ENCODE data around the gene MAPK1. TPM values are rescaled to one million over a fixed set of nuclear protein-coding genes. Genes with fewer than 3 reads are reported as not detected.

Gene MAPK1
- total and polyA plus RNA-seq, 9 of the 15 experiments (the other 6 are each of a cell fraction or from before 2014, with no cell fraction given), result 46.3 to 575 (median 283) TPM

DNA sequence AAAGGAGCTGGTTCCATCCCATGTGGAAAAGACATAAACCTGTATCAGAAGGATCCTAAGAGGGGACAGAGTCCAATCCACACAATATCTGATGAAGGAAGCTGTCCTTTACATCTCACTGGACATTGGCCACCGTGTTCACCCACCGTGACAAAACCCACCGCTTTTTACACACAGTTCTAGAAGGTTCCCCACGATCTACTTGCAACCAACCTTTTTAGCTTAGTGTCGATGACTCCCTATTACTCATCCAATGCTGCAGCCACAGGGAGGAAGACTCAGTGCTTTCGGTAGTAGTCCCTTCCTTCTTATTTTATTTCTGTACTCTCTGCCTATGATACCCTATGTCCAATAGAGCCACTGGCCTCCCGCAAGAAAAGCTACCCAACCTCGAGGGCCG, 65.4 kb downstream of the MAPK1 start (continued):
- TF ChIP-seq, protein P1, sequence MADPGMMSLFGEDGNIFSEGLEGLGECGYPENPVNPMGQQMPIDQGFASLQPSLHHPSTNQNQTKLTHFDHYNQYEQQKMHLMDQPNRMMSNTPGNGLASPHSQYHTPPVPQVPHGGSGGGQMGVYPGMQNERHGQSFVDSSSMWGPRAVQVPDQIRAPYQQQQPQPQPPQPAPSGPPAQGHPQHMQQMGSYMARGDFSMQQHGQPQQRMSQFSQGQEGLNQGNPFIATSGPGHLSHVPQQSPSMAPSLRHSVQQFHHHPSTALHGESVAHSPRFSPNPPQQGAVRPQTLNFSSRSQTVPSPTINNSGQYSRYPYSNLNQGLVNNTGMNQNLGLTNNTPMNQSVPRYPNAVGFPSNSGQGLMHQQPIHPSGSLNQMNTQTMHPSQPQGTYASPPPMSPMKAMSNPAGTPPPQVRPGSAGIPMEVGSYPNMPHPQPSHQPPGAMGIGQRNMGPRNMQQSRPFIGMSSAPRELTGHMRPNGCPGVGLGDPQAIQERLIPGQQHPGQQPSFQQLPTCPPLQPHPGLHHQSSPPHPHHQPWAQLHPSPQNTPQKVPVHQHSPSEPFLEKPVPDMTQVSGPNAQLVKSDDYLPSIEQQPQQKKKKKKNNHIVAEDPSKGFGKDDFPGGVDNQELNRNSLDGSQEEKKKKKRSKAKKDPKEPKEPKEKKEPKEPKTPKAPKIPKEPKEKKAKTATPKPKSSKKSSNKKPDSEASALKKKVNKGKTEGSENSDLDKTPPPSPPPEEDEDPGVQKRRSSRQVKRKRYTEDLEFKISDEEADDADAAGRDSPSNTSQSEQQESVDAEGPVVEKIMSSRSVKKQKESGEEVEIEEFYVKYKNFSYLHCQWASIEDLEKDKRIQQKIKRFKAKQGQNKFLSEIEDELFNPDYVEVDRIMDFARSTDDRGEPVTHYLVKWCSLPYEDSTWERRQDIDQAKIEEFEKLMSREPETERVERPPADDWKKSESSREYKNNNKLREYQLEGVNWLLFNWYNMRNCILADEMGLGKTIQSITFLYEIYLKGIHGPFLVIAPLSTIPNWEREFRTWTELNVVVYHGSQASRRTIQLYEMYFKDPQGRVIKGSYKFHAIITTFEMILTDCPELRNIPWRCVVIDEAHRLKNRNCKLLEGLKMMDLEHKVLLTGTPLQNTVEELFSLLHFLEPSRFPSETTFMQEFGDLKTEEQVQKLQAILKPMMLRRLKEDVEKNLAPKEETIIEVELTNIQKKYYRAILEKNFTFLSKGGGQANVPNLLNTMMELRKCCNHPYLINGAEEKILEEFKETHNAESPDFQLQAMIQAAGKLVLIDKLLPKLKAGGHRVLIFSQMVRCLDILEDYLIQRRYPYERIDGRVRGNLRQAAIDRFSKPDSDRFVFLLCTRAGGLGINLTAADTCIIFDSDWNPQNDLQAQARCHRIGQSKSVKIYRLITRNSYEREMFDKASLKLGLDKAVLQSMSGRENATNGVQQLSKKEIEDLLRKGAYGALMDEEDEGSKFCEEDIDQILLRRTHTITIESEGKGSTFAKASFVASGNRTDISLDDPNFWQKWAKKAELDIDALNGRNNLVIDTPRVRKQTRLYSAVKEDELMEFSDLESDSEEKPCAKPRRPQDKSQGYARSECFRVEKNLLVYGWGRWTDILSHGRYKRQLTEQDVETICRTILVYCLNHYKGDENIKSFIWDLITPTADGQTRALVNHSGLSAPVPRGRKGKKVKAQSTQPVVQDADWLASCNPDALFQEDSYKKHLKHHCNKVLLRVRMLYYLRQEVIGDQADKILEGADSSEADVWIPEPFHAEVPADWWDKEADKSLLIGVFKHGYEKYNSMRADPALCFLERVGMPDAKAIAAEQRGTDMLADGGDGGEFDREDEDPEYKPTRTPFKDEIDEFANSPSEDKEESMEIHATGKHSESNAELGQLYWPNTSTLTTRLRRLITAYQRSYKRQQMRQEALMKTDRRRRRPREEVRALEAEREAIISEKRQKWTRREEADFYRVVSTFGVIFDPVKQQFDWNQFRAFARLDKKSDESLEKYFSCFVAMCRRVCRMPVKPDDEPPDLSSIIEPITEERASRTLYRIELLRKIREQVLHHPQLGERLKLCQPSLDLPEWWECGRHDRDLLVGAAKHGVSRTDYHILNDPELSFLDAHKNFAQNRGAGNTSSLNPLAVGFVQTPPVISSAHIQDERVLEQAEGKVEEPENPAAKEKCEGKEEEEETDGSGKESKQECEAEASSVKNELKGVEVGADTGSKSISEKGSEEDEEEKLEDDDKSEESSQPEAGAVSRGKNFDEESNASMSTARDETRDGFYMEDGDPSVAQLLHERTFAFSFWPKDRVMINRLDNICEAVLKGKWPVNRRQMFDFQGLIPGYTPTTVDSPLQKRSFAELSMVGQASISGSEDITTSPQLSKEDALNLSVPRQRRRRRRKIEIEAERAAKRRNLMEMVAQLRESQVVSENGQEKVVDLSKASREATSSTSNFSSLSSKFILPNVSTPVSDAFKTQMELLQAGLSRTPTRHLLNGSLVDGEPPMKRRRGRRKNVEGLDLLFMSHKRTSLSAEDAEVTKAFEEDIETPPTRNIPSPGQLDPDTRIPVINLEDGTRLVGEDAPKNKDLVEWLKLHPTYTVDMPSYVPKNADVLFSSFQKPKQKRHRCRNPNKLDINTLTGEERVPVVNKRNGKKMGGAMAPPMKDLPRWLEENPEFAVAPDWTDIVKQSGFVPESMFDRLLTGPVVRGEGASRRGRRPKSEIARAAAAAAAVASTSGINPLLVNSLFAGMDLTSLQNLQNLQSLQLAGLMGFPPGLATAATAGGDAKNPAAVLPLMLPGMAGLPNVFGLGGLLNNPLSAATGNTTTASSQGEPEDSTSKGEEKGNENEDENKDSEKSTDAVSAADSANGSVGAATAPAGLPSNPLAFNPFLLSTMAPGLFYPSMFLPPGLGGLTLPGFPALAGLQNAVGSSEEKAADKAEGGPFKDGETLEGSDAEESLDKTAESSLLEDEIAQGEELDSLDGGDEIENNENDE (IDR thresholded peaks at IDR 0.05; ENCODE audit: low read depth, low read length), result no peak
- TF ChIP-seq FOXP1 (CRISPR knock-in tag; IDR thresholded peaks at IDR 0.05) (0 out of 2 replicates have a peak, but pooled peaks have one; percentile 7), ZNF263 (CRISPR knock-in tag; IDR thresholded peaks at IDR 0.05; ENCODE audit: borderline replicate concordance) (peak; percentile 44; the same call in 1 of the 2 replicates), ZNF133 (CRISPR knock-in tag; IDR thresholded peaks at IDR 0.05) (no peak), ETV1 (tag; conservative IDR thresholded peaks at IDR 0.05; ENCODE audit: low read depth) (0 out of 2 replicates have a peak, but pooled peaks have one; percentile 12), SOX6 (IDR thresholded peaks at IDR 0.05) (no peak), SIN3B (IDR thresholded peaks at IDR 0.05; ENCODE audit: low read depth) (no peak), CCNT2 (IDR thresholded peaks at IDR 0.05; ENCODE audit: borderline replicate concordance, extremely low read depth, insufficient read length, low read depth, low read length) (no peak), NCOR1 (IDR thresholded peaks at IDR 0.05) (no peak), TAF1 (IDR thresholded peaks at IDR 0.05; ENCODE audit: control insufficient read depth, extremely low read depth, insufficient read depth, low read length, severe bottlenecking) (no peak), NBN (IDR thresholded peaks at IDR 0.05; ENCODE audit: low read depth) (no peak)
- TF ChIP-seq, protein P2, sequence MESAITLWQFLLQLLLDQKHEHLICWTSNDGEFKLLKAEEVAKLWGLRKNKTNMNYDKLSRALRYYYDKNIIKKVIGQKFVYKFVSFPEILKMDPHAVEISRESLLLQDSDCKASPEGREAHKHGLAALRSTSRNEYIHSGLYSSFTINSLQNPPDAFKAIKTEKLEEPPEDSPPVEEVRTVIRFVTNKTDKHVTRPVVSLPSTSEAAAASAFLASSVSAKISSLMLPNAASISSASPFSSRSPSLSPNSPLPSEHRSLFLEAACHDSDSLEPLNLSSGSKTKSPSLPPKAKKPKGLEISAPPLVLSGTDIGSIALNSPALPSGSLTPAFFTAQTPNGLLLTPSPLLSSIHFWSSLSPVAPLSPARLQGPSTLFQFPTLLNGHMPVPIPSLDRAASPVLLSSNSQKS (CRISPR knock-in tag; IDR thresholded peaks at IDR 0.05), result no peak
- TF ChIP-seq, protein P3, sequence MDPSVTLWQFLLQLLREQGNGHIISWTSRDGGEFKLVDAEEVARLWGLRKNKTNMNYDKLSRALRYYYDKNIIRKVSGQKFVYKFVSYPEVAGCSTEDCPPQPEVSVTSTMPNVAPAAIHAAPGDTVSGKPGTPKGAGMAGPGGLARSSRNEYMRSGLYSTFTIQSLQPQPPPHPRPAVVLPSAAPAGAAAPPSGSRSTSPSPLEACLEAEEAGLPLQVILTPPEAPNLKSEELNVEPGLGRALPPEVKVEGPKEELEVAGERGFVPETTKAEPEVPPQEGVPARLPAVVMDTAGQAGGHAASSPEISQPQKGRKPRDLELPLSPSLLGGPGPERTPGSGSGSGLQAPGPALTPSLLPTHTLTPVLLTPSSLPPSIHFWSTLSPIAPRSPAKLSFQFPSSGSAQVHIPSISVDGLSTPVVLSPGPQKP (CRISPR knock-in tag; IDR thresholded peaks at IDR 0.05), result no peak
